ENCODE data around the gene COG5.

Gene COG5

DNA sequence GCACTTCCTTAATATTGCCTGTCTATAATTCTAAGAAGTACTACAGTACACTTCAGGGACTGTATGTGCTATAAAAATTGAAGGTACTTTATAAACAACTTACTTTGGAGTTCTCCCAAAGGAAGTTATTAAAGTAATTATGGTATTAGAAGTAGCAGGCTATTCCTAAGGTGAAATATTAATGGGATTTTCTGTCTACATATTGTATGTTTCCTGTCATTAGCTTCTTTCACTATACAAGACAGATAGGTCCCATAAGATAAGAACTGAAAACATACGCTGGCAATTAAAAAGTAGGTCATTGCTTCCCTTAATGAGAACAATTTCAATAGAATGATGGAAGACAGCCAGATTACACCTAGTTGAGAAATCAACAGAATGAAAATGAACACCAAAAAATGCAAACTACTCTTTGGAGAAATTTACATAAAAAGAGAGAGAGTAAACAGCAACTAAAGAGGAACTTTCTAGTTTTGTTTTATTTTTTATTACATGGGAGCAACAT lies 248.0 kb downstream of the COG5 start:
- DNase-seq, result peak; percentile 9
- in situ Hi-C loops (cut with MboI; ENCODE audit: low pct_unique_long_range_greater_than_20kb, low sequenced_read_pairs), result no loop called here

DNA sequence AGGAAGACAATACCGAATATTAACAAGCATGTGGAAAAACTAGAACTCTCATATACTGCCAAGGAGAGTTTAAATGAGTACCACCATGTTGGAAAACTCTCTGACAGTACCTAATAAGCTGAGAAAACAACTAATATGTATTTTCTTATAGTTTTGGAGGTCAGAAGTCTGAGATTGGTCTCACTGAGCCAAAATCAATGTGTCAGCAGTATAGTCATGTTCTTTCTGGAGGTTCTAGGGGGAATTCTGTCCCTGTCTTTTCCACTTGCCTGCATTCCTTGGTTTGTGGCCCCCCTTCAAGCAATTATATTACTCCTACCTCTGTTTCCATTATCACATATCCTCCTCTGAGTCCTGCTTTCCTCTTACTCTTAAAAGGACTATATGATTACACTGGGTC lies 250.4 kb downstream of the COG5 start:
- DNase-seq, result no peak
- in situ Hi-C loops (cut with MboI; ENCODE audit: low pct_unique_long_range_greater_than_20kb, low sequenced_read_pairs), result no loop called here

DNA sequence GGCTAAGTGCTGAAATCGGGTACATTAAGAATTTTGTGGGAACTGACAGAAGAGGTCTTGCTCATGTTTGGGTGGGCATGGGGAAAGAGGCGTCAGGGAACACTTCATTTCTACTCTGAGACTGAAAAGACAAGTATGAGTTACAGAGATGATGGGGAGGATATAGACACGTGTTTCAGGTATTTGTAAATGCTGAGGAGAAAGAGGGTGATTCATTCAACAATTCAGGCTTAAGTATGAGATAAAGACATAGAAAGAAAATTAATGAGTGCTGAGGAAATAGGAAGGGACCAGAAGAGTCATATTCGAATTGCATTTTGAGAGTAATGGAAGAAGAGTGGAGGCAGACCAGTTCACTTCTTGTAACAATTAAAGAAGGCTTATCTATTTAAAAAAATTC lies 251.3 kb downstream of the COG5 start:
- no peak for DNase-seq
- in situ Hi-C loops (cut with MboI; ENCODE audit: low pct_unique_long_range_greater_than_20kb, low sequenced_read_pairs), result no loop called here

DNA sequence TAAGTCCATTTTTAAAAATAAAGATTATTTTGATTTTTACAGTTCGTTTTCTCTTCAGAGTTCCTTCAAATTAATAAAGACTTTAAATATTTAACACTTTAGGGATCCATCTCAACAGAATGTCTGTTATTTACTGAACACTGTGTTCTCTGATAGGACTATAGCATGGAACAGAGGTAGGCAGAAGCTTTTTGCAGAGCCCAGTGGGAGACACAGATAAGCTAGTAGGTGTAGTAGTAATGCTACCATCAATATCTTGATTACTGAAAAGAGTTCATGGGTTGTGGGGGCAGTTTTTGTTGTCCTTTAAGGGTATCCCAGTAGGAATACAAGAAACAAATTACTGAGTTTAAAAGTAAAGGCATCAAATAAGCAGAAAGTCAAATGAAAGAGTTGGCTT lies 254.4 kb downstream of the COG5 start:
- no peak for DNase-seq
- in situ Hi-C loops (cut with MboI; ENCODE audit: low pct_unique_long_range_greater_than_20kb, low sequenced_read_pairs), result no loop called here

DNA sequence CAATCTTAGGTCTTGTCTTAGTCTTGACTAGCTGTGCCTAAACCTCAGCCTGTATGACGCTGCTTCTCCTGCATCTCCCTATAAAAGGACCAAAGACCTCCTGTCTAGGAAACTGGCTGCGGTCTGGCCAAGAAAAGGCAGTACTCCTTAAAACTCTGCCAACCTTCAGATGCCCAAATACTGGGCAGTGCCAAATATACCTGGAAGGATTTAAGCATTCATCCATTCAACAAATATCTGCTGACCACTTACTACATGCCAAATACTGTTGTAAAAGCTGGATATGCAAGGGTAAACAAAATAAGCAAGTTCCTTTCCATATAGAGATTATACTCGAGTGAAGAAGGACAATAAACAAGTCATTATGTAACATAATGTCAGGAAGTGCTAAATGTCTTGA lies 259.1 kb downstream of the COG5 start:
- in situ Hi-C loops (cut with MboI; ENCODE audit: low pct_unique_long_range_greater_than_20kb, low sequenced_read_pairs), result no loop called here

DNA sequence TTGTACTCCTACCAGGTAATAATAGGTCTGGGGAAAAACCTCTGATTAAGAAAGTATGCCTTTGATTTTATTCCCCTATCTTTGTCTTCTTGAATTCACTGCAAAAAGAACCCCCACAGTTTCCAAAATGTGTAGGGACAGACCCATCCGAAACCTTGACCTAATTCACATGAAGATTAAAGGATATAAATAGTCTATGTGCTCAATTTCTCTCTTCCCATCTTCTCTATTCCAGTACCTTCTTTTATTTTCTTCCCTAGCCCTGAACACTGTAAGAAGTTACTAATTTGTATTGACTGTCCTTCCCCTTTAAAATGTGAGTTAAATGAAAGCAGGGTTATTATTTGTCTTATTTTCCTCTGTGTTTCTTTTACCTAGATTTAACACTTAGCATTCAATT lies 259.7 kb downstream of the COG5 start:
- in situ Hi-C loops (cut with MboI; ENCODE audit: low pct_unique_long_range_greater_than_20kb, low sequenced_read_pairs), result no loop called here
- DNase-seq, result no peak

More for the DNA sequence above, 259.1 kb downstream of the COG5 start:
- DNase-seq, result no peak

DNA sequence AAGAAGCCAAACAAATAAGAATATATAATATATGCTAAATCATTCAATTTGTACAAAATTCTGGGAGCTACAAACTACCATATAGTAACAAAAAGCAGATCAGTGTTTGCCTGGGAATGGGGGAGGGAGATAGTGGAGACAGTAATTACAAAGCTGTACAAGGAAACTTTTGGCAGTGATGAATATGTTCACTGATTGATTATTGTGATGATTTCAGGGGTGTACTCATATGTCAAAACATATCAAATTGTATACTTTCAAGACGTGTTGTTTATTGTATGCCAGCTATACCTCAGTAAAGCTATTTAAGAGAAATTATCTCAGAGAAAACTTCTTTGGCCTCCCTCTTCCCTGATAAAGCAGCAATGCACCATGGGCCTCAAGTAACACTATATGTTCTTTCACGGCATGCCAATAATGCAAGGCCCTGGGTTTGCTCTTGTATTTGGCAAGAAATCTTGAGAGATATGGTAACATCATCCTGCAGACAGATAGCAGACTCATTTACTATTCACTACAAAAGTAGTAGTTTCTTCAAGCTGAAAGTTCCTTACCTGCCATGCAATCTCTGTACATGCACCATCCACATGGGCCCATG lies 261.4 kb downstream of the COG5 start:
- DNase-seq, result no peak
- in situ Hi-C loops (cut with MboI; ENCODE audit: low pct_unique_long_range_greater_than_20kb, low sequenced_read_pairs), result no loop called here

DNA sequence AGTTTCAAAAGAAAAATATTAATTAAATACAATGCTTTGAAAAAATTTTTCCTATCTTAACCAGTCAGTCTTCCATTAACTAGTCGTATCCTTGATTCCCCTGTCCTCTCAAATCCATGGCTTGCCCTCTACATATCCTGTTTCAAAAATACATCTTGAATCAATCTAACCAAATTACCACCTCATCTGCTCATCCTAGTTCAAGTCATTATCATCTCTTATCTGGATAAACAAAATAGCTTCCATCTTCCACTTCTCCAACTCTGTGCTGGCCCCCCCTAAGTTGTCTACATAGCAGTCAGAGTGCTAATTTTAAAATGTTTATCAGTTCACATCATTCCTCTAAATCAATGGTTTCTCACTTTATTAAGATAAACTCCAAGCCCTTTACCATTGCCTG lies 269.5 kb downstream of the COG5 start:
- in situ Hi-C loops (cut with MboI; ENCODE audit: low pct_unique_long_range_greater_than_20kb, low sequenced_read_pairs), result no loop called here
- DNase-seq, result no peak

DNA sequence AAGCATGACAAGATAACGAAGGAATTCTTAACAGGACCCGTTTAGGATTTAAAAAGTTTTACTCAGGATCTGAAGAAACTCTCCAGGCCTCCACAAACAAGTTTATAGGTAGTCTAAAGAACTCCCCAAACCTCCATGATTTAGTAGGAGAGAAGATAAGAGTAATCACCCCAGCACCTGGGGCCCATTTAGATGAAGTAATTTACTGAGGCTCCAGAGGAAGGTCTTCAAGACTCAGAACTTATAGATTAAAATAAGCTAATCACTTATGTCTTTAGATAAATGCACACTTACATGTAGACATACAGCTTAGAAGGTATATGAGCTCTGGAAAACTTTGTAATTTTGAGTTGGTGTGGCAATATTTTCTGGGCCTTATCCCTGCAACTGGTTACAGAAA lies 271.1 kb downstream of the COG5 start:
- in situ Hi-C loops (cut with MboI; ENCODE audit: low pct_unique_long_range_greater_than_20kb, low sequenced_read_pairs), result no loop called here
- no peak for DNase-seq

DNA sequence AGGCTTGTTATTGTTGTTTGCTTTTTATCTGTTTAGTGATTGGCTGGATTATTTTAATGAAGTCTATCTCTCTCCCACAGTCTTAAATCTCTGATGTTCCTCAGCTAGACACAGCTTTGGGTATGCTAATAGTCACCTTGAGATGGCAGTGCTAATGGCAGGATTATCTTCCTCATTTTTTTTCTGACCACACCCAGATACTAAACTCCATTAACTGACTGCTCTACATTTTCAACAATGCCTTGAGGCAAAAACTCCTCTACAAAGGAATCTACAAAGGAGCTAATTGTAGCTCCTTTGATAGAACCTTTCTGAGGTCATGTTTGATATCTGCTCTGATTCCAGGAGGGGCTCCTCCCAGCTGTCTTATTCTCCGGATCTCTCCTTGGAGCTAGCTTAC lies 272.3 kb downstream of the COG5 start:
- DNase-seq, result no peak
- in situ Hi-C loops (cut with MboI; ENCODE audit: low pct_unique_long_range_greater_than_20kb, low sequenced_read_pairs), result no loop called here

DNA sequence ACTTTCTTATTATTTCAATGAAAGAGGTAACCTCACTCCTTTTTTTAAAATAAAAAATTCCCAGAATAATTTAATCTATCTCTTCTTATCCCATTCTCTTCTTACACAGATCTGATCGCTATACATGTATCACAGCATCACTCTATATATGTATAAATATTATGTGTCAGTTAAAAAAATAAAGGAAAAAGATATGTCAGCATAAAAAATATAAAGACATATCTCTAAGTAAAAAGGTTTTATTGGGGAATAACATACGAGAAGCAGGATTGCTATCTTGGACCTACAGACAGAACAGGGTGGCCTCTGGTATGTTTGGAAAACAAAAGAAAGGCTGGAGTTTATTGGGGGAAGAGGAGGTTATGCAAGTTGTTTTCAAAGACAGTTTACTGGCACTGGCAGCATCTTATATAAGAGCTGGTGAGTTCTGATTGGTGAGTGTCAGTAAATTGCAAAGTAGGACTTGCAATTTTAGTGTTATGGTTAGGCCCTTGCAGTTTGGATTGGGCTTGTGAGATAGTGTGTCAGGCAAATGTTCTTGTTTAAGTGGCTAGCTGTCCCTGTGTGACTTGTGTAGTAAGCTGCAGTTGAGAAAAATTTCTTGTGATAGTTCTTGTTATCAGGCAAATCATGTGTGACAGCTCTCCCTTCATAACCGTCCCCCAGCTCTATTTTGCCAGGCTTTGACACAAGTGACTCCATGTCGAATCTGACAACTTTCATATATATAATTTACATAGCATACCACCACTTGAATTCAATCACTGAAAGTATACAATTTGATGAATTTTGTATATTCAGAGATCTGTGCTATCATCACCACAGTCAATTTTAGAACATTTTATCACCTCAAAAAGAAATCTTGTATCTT lies 276.7 kb downstream of the COG5 start:
- in situ Hi-C loops (cut with MboI; ENCODE audit: low pct_unique_long_range_greater_than_20kb, low sequenced_read_pairs), result no loop called here
- no peak for DNase-seq

DNA sequence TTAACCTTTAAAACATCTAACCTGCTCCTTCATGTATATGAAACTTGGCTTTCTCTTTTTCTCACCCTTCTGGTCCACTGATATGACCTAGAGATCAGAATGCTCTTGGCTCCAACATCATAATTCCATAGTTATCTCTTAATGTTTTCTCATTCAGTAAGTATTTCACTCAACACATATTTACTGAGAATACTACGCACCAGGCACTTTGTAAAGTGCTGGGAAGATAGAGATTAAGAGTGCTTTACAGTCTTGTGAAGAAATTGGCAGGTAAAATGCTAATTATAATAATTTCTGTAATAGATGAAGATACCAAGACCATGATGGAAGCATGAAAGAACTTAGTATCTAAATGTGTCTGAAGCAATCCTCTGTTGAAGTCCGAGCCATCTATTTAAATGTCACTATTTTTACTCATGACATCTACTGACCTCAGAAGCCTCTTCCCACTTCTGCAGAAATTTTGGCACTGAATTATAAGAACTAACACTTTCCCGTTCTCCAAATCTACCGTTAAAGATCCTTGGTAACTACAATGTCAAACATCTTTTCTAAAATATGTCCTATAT lies 278.7 kb downstream of the COG5 start:
- DNase-seq, result no peak
- in situ Hi-C loops (cut with MboI; ENCODE audit: low pct_unique_long_range_greater_than_20kb, low sequenced_read_pairs), result no loop called here

DNA sequence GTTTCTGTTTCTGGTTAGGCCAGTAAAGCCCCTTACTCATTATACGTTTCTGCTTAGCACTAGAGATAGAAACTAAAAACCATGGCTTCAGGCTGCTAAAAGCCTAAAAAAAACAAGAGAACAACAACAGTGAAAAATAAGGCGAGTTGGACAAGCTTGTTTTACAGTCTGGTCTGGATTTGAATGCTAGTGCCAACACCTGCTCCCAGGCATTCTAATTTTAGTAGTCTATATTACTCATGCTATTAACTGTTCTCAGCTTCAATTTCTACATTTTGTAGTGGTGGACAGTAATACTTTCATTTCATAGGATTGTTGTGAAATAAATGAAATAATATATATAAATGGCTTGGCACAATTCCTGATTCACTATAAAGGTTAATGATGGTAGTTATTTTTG lies 286.4 kb downstream of the COG5 start:
- DNase-seq, result no peak
- in situ Hi-C loops (cut with MboI; ENCODE audit: low pct_unique_long_range_greater_than_20kb, low sequenced_read_pairs), result no loop called here

DNA sequence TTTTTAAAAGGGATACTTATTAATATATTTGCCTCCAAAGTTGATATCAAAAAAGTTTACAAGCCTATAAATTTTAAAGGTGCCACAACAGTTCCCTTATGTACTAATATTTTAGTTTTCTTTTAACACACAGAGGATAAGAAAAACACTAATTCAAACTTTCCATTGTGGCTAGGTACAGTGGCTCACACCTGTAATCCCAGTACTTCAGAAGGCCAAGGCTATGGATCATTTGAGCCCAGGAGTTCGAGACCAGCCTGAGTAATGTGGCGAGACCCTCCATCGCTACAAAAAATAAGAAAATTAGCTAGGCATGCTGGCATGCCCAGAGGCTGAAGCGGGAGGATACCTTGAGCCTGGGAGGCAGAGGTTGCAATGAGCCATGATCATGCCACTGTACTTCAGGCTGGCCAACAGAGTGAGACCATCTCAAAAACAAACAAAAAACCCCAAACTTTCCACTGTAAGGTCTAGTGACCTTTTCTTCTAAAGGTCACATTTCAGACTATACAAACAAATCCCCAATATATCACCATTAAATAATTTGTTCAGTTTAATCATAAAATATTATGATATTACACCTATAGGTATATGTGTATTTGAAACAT lies 287.4 kb downstream of the COG5 start:
- DNase-seq, result no peak
- in situ Hi-C loops (cut with MboI; ENCODE audit: low pct_unique_long_range_greater_than_20kb, low sequenced_read_pairs), result no loop called here

DNA sequence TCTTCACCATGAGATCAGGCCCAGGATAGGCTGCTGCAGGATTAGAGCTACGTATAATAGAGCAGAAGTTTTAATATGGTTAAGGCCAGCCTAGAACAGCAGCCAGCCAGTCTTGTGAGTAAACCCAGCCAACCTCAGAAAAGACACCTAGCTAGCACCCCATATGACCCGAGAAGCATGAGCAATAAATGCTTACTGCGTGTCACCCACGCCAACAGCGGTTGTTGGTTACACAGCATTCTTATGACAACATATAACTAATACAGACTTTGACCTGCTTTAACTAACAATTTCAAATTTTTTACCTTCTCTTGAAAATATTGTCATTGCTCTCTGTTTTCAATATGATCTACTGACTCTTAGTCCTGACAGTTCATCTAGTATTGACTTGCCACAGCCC lies 289.2 kb downstream of the COG5 start:
- DNase-seq, result no peak
- in situ Hi-C loops (cut with MboI; ENCODE audit: low pct_unique_long_range_greater_than_20kb, low sequenced_read_pairs), result no loop called here

DNA sequence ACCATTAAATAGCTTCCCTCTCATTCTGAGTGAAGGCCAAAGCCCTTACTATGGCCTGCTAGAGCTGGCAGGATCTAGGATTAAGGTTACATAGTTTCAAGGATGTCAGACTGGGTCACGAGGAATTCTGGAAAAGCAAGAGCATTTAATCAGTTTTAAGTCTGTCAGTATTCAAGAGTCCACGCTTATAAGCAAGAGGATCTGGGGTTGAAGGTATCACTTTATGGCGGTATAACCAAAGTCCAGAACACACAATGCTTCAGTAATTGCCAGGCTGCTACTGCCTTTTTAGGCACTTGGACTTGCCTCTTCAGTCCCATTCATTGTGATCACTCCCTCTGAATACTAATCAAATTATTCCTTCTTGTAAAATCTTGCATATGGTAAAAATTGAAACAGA lies 293.9 kb downstream of the COG5 start:
- DNase-seq, result no peak
- in situ Hi-C loops (cut with MboI; ENCODE audit: low pct_unique_long_range_greater_than_20kb, low sequenced_read_pairs), result no loop called here

DNA sequence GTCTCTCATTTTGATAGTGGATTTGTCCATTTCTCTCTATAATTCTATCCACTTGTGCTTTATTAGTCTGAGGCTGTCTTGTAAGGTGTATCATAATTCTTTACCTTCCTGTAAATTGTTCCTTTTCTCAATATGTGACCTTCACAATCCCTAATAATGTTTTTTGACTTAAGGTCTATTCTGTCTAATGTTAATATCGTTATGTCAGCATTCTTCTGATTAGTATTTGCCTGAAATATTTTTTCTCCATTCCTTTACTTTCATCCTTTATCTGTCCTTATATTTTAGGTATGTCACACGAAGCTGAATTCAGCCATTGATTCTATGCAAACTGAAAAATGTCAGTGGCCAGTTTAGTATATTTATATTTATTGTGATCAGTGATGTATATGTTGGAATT lies 295.1 kb downstream of the COG5 start:
- in situ Hi-C loops (cut with MboI; ENCODE audit: low pct_unique_long_range_greater_than_20kb, low sequenced_read_pairs), result no loop called here
- no peak for DNase-seq

DNA sequence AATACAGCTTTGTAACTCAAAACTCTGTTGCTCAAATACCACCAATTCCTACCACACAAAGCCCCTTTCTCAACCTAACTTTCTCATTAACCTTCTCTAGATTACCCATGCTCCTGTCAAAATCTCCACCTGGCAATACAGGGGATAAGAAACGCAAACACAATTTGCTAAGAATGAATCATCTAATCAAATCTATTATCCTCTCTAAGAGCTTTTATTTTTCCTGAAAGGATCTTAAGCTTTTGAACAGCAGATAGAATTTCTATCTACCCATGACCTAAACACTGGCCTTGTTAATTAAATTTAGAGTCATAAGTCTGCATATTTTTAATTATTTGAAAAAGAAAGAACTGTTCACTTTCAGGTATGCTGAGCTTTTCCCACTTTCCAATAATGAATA lies 296.6 kb downstream of the COG5 start:
- DNase-seq, result no peak
- in situ Hi-C loops (cut with MboI; ENCODE audit: low pct_unique_long_range_greater_than_20kb, low sequenced_read_pairs), result no loop called here

DNA sequence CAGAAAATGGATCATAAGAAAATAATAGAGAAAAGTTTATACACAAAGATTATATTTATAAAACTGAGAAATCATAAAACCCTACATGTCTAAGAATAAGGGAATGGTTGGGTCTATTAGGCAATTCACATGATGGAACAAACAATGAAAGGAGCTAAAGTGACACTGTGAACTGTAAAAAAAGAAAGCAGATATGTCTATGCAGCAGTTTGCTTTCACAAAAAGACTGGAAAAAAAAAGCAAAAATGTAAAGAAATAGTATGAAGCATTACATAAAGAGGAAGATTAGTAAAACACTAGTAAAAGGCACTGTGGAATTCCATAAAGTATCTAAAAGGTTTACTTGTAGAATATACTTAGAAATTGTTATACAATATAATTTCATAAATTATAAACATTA lies 299.0 kb downstream of the COG5 start:
- no peak for DNase-seq
- in situ Hi-C loops (cut with MboI; ENCODE audit: low pct_unique_long_range_greater_than_20kb, low sequenced_read_pairs), result no loop called here

DNA sequence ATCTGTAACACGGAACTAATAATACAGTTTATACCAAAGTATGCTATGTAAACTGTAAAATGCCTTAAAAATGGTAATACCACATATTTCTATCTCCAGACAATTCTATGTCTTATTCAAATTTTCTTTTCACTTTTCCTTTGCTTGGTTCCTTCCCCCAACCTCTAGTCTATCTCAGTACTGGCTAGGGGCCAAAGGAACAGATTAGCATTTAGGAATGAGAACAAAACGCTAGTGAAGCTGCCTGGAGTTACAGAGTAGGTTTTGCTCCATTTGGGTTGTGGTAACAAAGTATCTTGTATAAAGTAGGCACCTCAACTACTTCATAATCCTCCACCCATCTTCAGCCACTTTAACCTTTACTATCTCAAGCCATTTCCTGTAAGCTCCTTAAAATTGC lies 300.9 kb downstream of the COG5 start:
- in situ Hi-C loops (cut with MboI; ENCODE audit: low pct_unique_long_range_greater_than_20kb, low sequenced_read_pairs), result no loop called here
- no peak for DNase-seq

Measured in KBM-7 (cell line).